Transverse colon (tissue), 4 donors: ENCODE data around the gene PSMB11. TPM values are rescaled to one million over a fixed set of nuclear protein-coding genes. Genes with fewer than 3 reads are reported as not detected.

Experiments
- DNase-seq: peaks from one replicate; pipeline ENCODE4 v3.0.0-alpha.2; 2019
- H3K27ac ChIP-seq, 4 donors: fragments of 200-600 bp; sonication (generic); 2 replicates each; pipeline ENCODE4 v1.5.1; 2016 to 2018; ENCODE audit warnings: inconsistent platforms in 4 of 4
- H3K27me3 ChIP-seq: fragments of 200-600 bp; sonication (generic); 2 replicates; pipeline ENCODE4 v1.5.1; 2017; ENCODE audit warnings: inconsistent platforms
- H3K36me3 ChIP-seq, 4 donors: fragments of 200-600 bp; sonication (generic); 2 replicates each; pipeline ENCODE4 v1.5.1; 2017 to 2019; ENCODE audit warnings: inconsistent platforms in 4 of 4
- H3K4me1 ChIP-seq, 4 donors: fragments of 200-600 bp; sonication (generic); 2 replicates each; pipeline ENCODE4 v1.5.1; 2017 to 2020; ENCODE audit warnings: inconsistent platforms in 4 of 4
- H3K4me3 ChIP-seq, 4 donors: fragments of 200-600 bp; sonication (generic); 1 replicate in 1 of 4; 2 replicates in 3 of 4; pipeline versions ENCODE4 v1.5.1 to v1.6.1; 2017 to 2019; ENCODE audit warnings: inconsistent platforms in 4 of 4
- H3K9me3 ChIP-seq, 2 donors: fragments of 200-600 bp; sonication (generic); 2 replicates each; pipeline ENCODE4 v1.5.1; 2017 to 2019; ENCODE audit warnings: inconsistent platforms in 2 of 2
- EP300 ChIP-seq: sonication (generic); formaldehyde crosslinking; IDR thresholded peaks from one replicate; pipeline ENCODE4 v1.6.1; 2017; ENCODE audit warnings: antibody characterized with exemption, low read depth
- POLR2A ChIP-seq: fragments of 450-650 bp; IDR thresholded peaks from one replicate; pipeline ENCODE4 v1.6.1; 2016; ENCODE audit warnings: antibody characterized with exemption, mild to moderate bottlenecking, moderate library complexity
- POLR2AphosphoS5 ChIP-seq, 3 donors: sonication (generic); formaldehyde crosslinking; IDR thresholded peaks; one replicate each; pipeline ENCODE4 v1.6.1; 2016; ENCODE audit warnings: antibody characterized with exemption in 3 of 3
- WGBS, 2 donors: methylation state at CpG; one replicate each; pipeline ENCODE4 v1.1.5; 2018; ENCODE audit warnings: low coverage in 1 of 2; 5-methylcytosine and 5-hydroxymethylcytosine counted together
- in situ Hi-C, 4 donors: fragments of 200-750 bp; cut with MboI; loops; one replicate each; pipeline versions ENCODE4 v1.15.0 to v1.15.1; 2017; ENCODE audit warnings: low sequenced_read_pairs in 3 of 4, low pct_ligation_motif_present in 1 of 4, low pct_unique_long_range_greater_than_20kb in 1 of 4
- intact Hi-C: fragments of 100-400 bp; cut with DNase I; formaldehyde crosslinking; loops from one replicate; pipeline ENCODE4 v1.15.1; 2023; ENCODE audit warnings: low total_unique reads
- total RNA-seq, 4 donors: library from RNA; depleted of rRNA; stranded (reverse); fragments of >200 nt; gene quantifications; one replicate each; pipeline ENCODE4 v1.1.0, GENCODE V29; 2016
- TF ChIP-seq, protein P1 (sequence below), 5 experiments: fragments of 200-600 bp in 3 of 5; fragments of 450-650 bp in 2 of 5; sonication (generic) in 3 of 5; IDR thresholded peaks; 1 replicate in 2 of 5; 2 replicates in 3 of 5; pipeline ENCODE4 v1.5.1; 2016 to 2017; ENCODE audit warnings: antibody characterized with exemption in 5 of 5, inconsistent platforms in 3 of 5, mild to moderate bottlenecking in 2 of 5, moderate library complexity in 1 of 5

PSMB11 gene
- total RNA-seq, 4 donors from 2014 or later, result not detected

DNA sequence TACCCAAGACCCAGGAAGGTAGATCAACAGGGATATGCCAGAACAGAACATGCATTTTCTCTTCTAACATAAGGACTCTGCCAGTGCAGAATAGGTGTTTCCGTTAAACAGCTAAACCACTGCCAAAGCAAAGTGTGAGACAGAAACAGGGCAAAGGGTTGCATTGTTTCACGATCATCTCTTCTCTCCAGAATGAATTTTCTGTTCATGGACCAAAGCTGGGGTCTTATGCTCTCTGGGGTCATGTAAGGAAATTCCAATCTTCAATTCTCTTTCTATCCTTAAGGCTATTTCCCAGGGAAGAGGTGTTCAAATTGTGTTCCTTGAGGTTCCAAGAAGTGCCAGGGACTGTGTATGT lies 18.2 kb upstream of the PSMB11 start:
- no peaks in the 10 kb centered on the region for H3K9me3 ChIP-seq
- H3K36me3 ChIP-seq, result peaks cover 0 to 28% (median 3%) of the 10 kb centered on the region in 4 donors
- no peak for DNase-seq
- H3K27me3 ChIP-seq, result no peaks in the 10 kb centered on the region
- H3K4me1 ChIP-seq, result peaks cover 0 to 7% (median 0%) of the 10 kb centered on the region in 4 donors
- TF ChIP-seq POLR2AphosphoS5 (IDR thresholded peaks at IDR 0.05) (no peak), EP300 (no peak), POLR2A (no peak)
- TF ChIP-seq, protein P1, sequence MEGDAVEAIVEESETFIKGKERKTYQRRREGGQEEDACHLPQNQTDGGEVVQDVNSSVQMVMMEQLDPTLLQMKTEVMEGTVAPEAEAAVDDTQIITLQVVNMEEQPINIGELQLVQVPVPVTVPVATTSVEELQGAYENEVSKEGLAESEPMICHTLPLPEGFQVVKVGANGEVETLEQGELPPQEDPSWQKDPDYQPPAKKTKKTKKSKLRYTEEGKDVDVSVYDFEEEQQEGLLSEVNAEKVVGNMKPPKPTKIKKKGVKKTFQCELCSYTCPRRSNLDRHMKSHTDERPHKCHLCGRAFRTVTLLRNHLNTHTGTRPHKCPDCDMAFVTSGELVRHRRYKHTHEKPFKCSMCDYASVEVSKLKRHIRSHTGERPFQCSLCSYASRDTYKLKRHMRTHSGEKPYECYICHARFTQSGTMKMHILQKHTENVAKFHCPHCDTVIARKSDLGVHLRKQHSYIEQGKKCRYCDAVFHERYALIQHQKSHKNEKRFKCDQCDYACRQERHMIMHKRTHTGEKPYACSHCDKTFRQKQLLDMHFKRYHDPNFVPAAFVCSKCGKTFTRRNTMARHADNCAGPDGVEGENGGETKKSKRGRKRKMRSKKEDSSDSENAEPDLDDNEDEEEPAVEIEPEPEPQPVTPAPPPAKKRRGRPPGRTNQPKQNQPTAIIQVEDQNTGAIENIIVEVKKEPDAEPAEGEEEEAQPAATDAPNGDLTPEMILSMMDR (IDR thresholded peaks at IDR 0.05), result no peak
- intact Hi-C loops (no loop called here), in situ Hi-C loops (no loop called here)
- WGBS, 2 donors, result 95% methylated on average over 2 of the region's 2 CpGs; no CpG with 5 or more reads in 1 of the 2 donors
- H3K27ac ChIP-seq, result no peak overlapping the region
- no peak overlapping the region for H3K4me3 ChIP-seq

DNA sequence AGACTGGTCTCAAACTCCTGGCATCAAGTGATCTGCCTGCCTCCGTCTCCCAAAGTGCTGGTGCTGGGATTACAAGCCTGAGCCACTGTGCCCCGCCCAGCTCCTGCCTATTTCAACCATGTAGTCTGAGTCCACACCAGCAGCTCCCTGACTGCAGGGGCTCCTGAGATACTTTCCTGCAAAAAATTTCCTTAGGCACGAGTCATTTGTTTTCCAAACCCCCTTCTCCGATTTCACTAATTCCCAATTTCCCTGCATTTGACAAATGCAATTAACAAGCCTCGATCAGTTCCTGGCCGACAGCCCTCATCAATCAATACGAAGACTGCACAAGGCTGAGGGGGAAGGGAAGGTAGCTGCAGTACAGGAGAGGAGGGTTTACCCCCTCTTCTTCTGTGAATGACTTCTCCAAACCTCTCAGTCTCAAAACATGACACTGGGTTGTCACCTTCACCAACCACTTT lies 17.4 kb upstream of the PSMB11 start:
- DNase-seq, result no peak
- 67 to 71% methylated on average over 5 to 7 of the region's 7 CpGs for whole genome bisulfite sequencing, 2 donors
- H3K4me3 ChIP-seq, result no peak overlapping the region
- H3K36me3 ChIP-seq, result peaks cover 0 to 34% (median 7%) of the 10 kb centered on the region in 4 donors
- in situ Hi-C loops (no loop called here), intact Hi-C loops (no loop called here)
- no peak for TF ChIP-seq POLR2AphosphoS5 (IDR thresholded peaks at IDR 0.05)
- no peak for TF ChIP-seq EP300
- no peak for TF ChIP-seq POLR2A
- TF ChIP-seq, protein P1 (IDR thresholded peaks at IDR 0.05), result no peak
- H3K27ac ChIP-seq, result no peak overlapping the region
- no peaks in the 10 kb centered on the region for H3K9me3 ChIP-seq
- H3K27me3 ChIP-seq, result no peaks in the 10 kb centered on the region
- H3K4me1 ChIP-seq, result peaks cover 0 to 14% (median 0%) of the 10 kb centered on the region in 4 donors

DNA sequence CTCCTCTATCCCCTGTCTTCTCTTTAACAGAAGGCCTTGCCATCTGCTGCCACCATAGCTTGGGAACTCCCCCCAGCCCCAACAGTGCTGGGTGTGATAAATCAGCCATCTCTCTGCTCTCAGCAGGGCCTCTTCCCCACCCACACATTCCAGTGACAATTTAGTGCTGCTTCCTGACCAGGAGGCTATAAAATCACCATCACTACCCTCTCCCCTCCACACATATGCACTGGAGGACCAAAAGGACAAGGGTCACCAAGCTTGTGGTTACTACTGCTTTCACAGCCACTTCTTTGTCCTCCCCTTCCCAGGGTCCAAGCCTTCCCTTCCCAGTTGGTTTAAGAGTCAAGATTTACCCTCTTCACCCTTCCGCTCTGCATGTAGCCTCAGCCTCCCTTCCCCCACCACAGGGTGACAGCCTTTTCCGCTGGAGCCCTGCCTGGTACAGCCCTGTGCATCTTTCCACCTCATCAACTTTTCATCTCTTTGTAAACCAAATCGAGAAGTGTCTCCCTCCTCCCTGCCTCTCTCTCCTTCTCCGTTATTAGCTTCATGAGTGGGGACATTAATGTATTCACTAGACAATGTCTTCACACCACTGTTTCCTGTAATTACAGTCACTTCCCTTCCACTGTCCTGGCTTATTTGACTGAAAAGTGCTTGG lies 16.7 kb upstream of the PSMB11 start:
- H3K4me3 ChIP-seq, result no peak overlapping the region
- in situ Hi-C loops (no loop called here), intact Hi-C loops (no loop called here)
- H3K4me1 ChIP-seq, result peaks cover 0 to 14% (median 0%) of the 10 kb centered on the region in 4 donors
- no peak for DNase-seq
- H3K27me3 ChIP-seq, result no peaks in the 10 kb centered on the region
- WGBS, 2 donors, result 79 to 82% methylated on average over 4 of the region's 4 CpGs
- H3K9me3 ChIP-seq, result no peaks in the 10 kb centered on the region
- peaks cover 0 to 34% (median 8%) of the 10 kb centered on the region in 4 donors for H3K36me3 ChIP-seq
- TF ChIP-seq POLR2A, result no peak
- TF ChIP-seq EP300, result no peak
- no peak for TF ChIP-seq POLR2AphosphoS5 (IDR thresholded peaks at IDR 0.05)
- TF ChIP-seq, protein P1 (IDR thresholded peaks at IDR 0.05), result no peak
- no peak overlapping the region for H3K27ac ChIP-seq

DNA sequence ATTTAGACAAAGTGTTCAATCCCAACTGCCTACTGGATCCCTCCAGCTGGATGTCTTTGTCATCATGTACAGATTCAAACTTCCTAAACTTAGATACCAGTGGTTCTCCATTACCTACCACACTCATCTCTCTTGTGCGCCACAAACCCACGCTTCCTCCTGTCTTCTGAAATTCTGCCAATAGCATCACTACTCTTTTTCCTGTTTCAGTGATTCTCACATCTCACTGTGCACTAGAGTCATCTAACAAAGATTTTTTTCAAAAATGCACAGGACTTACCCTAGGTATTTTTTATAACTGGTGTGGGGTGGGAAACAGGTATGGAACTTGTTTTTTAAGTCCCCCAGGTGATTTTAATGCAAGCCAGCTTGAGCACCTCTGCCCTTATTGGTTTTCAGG lies 13.2 kb upstream of the PSMB11 start:
- Histone ChIP-seq H3K9me3 (no peaks in the 10 kb centered on the region), H3K27me3 (no peaks in the 10 kb centered on the region), H3K36me3 (peaks cover 0 to 61% (median 18%) of the 10 kb centered on the region in 4 donors), H3K27ac (no peak overlapping the region), H3K4me1 (peaks cover 6 to 27% (median 6%) of the 10 kb centered on the region in 4 donors), H3K4me3 (no peak overlapping the region)
- DNase-seq, result no peak
- TF ChIP-seq, protein P1 (IDR thresholded peaks at IDR 0.05), result no peak
- no peak for TF ChIP-seq POLR2A
- no peak for TF ChIP-seq EP300
- no peak for TF ChIP-seq POLR2AphosphoS5 (IDR thresholded peaks at IDR 0.05)
- intact Hi-C loops, result no loop called here
- in situ Hi-C loops, result no loop called here
- 65 to 75% methylated on average over 2 of the region's 2 CpGs for WGBS, 2 donors
